GM12864 (cell line): ENCODE data around the gene ARHGAP8.

Source experiments
- DNase-seq: peaks from one replicate; pipeline ENCODE4 v3.0.0-alpha.2; 2011; ENCODE audit warnings: low read depth
- H3K4me3 ChIP-seq: 2 replicates; pipeline ENCODE4 v1.5.1; 2011; ENCODE audit warnings: mild to moderate bottlenecking, low read depth, low read length, control low read depth
- TF ChIP-seq, protein P1 (sequence below): IDR thresholded peaks from 2 replicates; pipeline ENCODE4 v1.5.1; 2011; ENCODE audit warnings: low read depth, mild to moderate bottlenecking, moderate library complexity, low read length, control low read depth, inconsistent platforms; ENCODE audit errors: missing control alignments

The ARHGAP8 gene

DNA sequence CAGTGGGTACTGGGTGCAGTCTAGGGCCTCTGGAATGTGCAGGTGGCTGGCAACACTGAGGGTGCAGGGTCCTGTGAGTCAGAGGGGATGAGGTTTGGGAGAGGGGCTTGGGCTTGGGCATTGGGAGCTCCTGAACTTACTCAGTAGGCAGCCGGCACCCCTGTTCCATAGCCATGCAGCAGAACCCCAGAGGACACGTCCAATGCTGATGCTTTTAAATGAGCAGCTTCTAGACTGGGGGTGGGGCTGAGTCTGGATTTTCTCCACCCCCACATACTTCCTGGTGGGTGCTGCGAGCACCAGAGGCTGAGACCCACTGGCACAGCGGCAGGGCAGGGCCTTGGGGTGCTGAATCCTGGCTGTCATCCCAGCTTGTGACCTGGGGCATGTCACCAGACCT is 71.4 kb downstream of the ARHGAP8 start:
- no peak for DNase-seq
- no peak overlapping the region for H3K4me3 ChIP-seq

GRCh38 chr22:44824271-44824670 is 71.9 kb downstream of the ARHGAP8 start:
- TF ChIP-seq, protein P1, sequence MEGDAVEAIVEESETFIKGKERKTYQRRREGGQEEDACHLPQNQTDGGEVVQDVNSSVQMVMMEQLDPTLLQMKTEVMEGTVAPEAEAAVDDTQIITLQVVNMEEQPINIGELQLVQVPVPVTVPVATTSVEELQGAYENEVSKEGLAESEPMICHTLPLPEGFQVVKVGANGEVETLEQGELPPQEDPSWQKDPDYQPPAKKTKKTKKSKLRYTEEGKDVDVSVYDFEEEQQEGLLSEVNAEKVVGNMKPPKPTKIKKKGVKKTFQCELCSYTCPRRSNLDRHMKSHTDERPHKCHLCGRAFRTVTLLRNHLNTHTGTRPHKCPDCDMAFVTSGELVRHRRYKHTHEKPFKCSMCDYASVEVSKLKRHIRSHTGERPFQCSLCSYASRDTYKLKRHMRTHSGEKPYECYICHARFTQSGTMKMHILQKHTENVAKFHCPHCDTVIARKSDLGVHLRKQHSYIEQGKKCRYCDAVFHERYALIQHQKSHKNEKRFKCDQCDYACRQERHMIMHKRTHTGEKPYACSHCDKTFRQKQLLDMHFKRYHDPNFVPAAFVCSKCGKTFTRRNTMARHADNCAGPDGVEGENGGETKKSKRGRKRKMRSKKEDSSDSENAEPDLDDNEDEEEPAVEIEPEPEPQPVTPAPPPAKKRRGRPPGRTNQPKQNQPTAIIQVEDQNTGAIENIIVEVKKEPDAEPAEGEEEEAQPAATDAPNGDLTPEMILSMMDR: no peak
- no peak for DNase-seq
- H3K4me3 ChIP-seq: no peak overlapping the region

More for the DNA sequence above, 71.4 kb downstream of the ARHGAP8 start:
- TF ChIP-seq, protein P1: no peak

GRCh38 chr22:44825310-44826150 is 73.2 kb downstream of the ARHGAP8 start:
- H3K4me3 ChIP-seq: no peak overlapping the region
- no peak for DNase-seq
- TF ChIP-seq, protein P1: no peak

DNA sequence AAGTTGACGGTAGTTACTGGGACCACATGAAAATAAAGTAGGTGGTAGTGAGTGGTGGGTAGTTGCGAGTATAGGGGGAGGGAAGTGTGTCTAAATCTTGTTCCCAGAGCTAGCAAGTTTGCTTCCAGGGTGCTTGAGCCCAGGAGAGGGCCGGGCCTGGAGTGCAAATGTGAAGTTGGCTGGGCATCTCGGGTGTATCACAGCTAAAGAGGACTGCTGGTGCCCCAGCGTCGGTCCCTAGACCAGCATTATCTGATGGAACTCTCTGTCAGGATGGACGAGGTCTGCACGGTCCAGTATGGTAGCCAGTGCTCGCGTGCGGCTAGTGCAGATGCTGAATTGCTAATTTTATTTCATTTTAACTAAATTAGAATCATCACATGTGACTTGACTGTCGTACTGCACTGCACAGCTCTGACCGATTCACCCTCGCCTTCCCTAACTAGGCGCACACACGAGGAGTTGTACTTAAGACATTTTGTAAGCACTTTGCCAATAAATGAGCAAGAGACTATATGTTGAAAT is 75.4 kb downstream of the ARHGAP8 start:
- H3K4me3 ChIP-seq: no peak overlapping the region
- no peak for DNase-seq
- TF ChIP-seq, protein P1: no peak

DNA sequence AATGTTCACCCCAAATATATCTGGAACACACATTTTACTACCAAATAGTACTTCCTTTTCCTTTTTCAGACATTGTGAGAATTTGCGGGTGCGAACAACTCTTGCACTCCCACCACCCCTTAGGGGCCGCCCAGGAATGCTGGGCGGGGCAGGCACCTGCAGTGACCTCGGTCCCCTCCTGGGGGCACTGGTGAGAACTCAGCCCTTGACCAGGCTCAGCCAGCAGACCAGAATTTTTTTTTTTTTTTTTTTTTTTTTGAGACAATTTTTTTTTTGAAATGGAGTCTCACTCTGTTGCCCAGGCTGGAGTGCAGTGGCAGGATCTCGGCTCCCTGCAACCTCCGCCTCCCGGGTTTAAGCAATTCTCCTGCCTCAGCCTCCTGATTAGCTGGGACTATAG is 75.8 kb downstream of the ARHGAP8 start:
- no peak for DNase-seq
- no peak overlapping the region for H3K4me3 ChIP-seq
- TF ChIP-seq, protein P1: peak; percentile 64

DNA sequence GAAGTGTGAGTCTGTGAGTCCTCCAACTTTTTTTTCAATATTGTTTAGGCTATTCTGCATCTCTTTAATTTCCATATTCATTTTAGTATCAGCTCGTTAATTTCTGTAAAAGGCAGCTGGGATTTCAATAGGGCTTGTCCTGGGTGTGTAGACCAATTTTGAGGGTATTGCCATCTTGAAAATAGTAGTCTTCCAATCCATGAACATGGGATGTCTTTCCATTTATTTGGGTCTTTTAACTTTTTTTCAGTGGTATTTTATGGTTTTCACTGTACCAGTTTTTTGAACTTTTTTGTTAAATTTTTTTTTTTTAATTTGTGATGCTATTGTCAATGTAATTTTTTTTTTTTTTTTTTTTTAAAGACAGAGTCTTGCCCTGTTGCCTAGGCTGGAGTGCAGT is 79.5 kb downstream of the ARHGAP8 start:
- DNase-seq: no peak
- TF ChIP-seq, protein P1: no peak
- no peak overlapping the region for H3K4me3 ChIP-seq

DNA sequence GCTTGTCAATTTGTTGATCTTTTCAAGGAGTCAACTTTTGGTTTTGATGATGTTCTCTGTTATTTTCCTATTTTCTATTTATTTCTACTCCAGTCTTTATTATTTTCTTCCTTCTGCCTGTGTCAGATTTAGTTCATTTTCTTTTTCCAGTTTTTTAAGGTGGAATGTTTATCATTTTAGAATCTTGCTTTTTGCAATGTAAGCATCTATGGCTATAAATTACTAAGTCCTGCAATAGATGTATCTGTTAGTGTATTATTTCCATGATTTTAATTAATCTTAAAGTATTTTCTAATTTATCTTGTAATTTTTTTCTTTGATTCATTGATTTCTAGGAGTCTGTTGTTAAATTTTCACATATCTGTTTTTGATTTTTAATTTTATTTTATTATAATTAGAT is 81.7 kb downstream of the ARHGAP8 start:
- TF ChIP-seq, protein P1: no peak
- DNase-seq: no peak
- H3K4me3 ChIP-seq: no peak overlapping the region
